Lower leg skin (tissue), 4 donors: Measurements from ENCODE around the gene CCDC188. TPM values are rescaled to one million over a fixed set of nuclear protein-coding genes. Genes with fewer than 3 reads are reported as not detected.

Experiments
- DNase-seq, 2 donors: peaks; one replicate each; pipeline ENCODE4 v3.0.0-alpha.2; 2019; ENCODE audit warnings: low spot score in 2 of 2
- H3K4me3 ChIP-seq: fragments of 200-600 bp; sonication (generic); 2 replicates; pipeline ENCODE4 v1.5.1; 2017; ENCODE audit warnings: mild to moderate bottlenecking, low read depth; ENCODE audit not compliant: poor library complexity, severe bottlenecking
- CTCF ChIP-seq, 3 donors: fragments of 450-650 bp; IDR thresholded peaks; one replicate each; pipeline ENCODE4 v1.5.1; 2016; ENCODE audit warnings: antibody characterized with exemption in 3 of 3, mild to moderate bottlenecking in 3 of 3, moderate library complexity in 2 of 3
- POLR2A ChIP-seq, 2 donors: fragments of 450-650 bp; IDR thresholded peaks; one replicate each; pipeline ENCODE4 v1.6.1; 2016 to 2017; ENCODE audit warnings: antibody characterized with exemption in 2 of 2, mild to moderate bottlenecking in 1 of 2, moderate library complexity in 1 of 2
- WGBS, 2 donors: methylation state at CpG; one replicate each; pipeline ENCODE4 v1.1.5; 2018; 5-methylcytosine and 5-hydroxymethylcytosine counted together
- intact Hi-C: fragments of 100-400 bp; cut with DNase I; formaldehyde crosslinking; loops from one replicate; pipeline ENCODE4 v1.15.0; 2023; ENCODE audit warnings: low total_unique reads
- total RNA-seq, 4 donors: library from RNA; depleted of rRNA; stranded (reverse); fragments of >200 nt; gene quantifications; one replicate each; pipeline ENCODE4 v1.1.0, GENCODE V29; 2016

Gene CCDC188
- total RNA-seq, 4 donors from 2014 or later, result 0.16 to 2.1 (median 1.7) TPM; not detected in 1

DNA sequence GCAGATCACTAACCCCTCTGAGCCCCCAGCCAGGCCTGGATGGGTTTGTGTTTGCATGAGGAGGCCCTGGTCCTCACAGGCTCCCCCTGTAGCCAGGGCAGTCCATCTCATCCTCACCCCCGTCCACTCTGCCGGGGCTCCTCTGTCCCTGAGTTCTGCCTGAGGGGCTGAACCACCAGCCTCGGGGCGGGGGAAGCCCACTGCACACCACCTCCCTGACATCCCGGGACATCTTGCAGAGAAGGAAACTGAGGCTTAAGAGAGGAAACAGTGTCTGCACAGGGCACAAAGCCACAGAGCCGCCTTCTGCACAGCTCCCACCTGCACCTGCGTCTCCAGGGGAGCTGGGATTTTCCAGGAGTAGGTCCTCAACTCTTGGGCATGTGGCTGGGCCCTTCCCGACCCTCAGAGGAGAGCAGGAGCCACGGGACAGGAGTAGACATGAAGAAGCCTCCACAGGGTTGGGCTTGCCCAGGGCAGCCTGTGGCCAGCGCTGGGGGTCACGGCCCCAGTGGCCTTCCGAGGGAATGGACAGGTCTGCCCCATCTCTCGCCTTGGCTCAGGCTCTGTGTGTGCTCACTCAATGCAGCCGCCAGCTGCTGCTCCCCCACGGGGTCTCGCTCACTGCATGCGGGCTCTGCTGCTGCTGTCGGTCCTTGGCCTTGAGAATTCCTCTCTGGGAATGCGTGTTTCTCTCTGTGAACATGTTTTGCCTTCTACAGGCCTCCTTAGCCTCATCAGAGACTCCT lies 45.4 kb upstream of the CCDC188 start:
- intact Hi-C loops, result no loop called here
- 76 to 87% methylated on average over 14 to 17 of the region's 19 CpGs for WGBS, 2 donors
- no peak overlapping the region for H3K4me3 ChIP-seq
- TF ChIP-seq POLR2A (IDR thresholded peaks at IDR 0.05) (no peak), CTCF (IDR thresholded peaks at IDR 0.05) (no peak)
- no peak for DNase-seq

DNA sequence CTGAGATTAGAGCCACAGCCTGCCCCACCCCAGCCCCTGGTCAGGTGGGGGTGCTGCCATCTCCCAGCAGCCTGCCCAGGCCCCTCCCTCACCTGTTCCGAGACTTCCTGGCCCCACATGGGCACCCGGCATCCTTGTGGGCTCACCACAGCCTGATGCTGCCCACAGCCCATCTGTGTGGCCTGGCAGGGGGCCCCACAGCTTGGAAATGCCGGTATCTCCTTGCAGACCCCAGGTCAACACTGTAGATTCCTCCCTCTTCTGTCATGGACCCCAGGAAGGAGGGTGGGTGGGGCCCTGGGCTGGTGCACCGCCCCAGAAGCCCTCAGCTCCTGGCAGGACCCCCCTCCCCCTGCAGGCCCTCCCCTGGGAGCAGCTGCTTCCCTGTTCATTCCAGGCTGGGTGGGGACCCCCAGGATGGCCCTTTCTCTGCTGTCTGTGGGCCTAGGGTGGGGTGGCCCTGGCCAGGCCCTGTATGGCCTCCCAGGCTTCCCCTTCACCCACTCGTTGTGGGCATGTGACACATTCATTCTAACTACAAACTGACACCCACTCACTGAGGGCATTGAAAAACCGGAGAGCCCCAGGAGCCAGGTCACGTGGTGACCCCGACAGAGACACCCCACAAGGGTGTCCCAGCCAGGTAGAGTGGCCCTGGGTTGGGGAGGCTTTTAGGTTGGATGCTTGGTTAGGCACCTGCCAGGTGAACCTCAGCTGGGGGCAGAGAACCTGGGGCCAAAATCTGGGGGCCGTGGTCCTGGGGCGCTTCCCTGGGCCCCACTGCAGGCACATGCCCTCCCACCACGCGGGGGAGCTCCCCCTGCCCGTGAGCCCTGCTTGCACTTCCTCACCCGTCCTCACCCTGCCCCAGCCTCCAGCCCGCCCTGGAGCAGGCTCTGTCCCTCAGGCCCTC lies 44.1 kb upstream of the CCDC188 start:
- no peak for TF ChIP-seq POLR2A (IDR thresholded peaks at IDR 0.05)
- H3K4me3 ChIP-seq, result no peak overlapping the region
- intact Hi-C loops, result no loop called here
- no peak for DNase-seq
- WGBS, 2 donors, result 64 to 74% methylated on average over 9 to 15 of the region's 15 CpGs

GRCh38 chr22:20193761-20194494 lies 43.1 kb upstream of the CCDC188 start:
- intact Hi-C loops, result no loop called here
- WGBS, 2 donors, result 76 to 77% methylated on average over 17 of the region's 17 CpGs
- TF ChIP-seq CTCF (IDR thresholded peaks at IDR 0.05) (no peak), POLR2A (IDR thresholded peaks at IDR 0.05) (no peak)

DNA sequence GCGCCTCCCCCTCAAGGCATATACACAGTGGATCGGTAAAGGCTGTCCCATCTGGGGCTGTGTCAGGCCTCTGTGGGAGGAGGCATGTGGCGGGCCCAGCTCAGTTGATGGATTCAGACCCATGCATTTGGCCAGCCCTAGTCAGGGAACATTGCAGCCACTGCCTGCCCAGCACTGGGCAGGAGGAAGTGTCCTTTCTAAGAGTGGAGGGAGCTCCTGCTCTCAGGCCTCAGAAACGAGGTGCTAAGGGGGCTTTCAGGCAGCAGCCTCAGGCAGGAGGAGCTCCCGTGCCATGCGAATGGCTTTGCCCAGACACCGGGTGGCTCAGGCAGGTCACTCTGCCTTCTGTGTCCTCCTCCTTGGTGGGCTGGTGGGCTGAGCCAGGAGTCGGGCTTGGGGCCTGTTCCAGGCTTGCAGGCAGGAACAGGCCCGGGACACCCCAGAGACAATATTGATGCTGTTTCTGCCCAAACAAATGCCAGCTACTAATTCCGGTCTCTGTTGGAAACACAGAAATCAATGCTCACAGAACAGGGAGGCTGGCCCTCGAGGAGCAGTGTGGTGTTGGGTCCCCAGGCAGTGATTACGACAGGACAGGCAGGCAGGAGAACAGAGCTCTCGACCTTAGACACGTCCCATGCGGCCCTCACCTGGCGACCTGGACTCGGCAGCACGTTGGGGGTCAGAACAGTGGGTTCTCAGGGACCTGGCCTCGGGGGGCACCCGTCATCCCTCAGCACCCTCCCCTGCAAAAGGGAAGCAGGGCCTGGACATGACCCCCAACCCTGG lies 42.3 kb upstream of the CCDC188 start:
- TF ChIP-seq CTCF (IDR thresholded peaks at IDR 0.05) (no peak), POLR2A (IDR thresholded peaks at IDR 0.05) (no peak)
- intact Hi-C loops, result no loop called here
- no peak overlapping the region for H3K4me3 ChIP-seq
- 74% methylated on average over 17 to 20 of the region's 20 CpGs for WGBS, 2 donors
- no peak for DNase-seq

More at GRCh38 chr22:20193761-20194494, 43.1 kb upstream of the CCDC188 start:
- DNase-seq, result no peak
- H3K4me3 ChIP-seq, result no peak overlapping the region

DNA sequence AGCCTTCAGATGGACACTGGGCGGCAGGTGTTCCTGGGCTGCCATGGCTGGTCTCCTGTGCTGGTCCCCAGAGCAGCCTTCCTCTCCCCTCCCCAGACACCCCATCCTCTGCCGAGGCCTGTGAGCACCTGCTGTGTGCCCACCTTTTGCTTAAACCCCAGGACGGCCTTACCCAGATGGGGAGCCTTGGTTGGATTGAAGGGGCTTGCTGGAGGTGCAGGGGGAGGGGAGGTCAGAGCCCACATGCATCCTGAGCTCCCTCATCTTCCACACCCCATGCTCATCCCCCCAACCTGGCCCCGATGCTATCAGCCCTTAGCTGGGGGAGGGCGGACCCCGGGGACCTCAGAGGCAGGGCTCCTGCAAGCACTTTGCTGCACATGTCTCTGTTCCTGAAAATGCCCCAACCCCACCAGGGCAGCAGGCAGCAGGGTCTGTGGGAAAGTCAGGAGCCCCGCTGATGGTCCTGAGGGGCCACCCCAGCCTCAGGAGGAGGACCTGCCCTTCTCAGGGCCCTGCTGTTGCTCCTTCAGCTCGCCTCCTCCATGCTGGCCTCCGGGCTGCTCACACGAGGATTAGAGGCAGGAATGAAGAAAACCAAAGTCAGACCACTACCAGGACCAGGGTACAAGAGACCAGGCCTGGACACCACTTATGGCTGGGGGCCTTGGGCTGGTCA lies 41.6 kb upstream of the CCDC188 start:
- intact Hi-C loops, result no loop called here
- no peak overlapping the region for H3K4me3 ChIP-seq
- TF ChIP-seq POLR2A (IDR thresholded peaks at IDR 0.05) (no peak), CTCF (IDR thresholded peaks at IDR 0.05) (no peak)
- WGBS, 2 donors, result 86 to 95% methylated on average over 10 of the region's 10 CpGs
- no peak for DNase-seq
